CD14-positive monocyte (primary cell): Measurements from ENCODE around the gene MYRFL. TPM values are rescaled to one million over a fixed set of nuclear protein-coding genes. Genes with fewer than 3 reads are reported as not detected.

ENCODE experiments used
- DNase-seq, 3 donors: peaks; one replicate each; pipeline ENCODE4 v3.0.0-alpha.2; 2011 to 2022
- H2AFZ ChIP-seq: 2 replicates; pipeline ENCODE4 v1.6.0; 2012; ENCODE audit warnings: mild to moderate bottlenecking, low read depth, low read length, inconsistent platforms; ENCODE audit not compliant: insufficient read depth, poor library complexity, severe bottlenecking
- H3K27ac ChIP-seq, 2 donors: 1 replicate in 1 of 2; 2 replicates in 1 of 2; pipeline ENCODE4 v1.5.1; 2012 to 2013; ENCODE audit warnings: low read length in 2 of 2, control low read depth in 1 of 2, inconsistent platforms in 1 of 2, low read depth in 1 of 2, mild to moderate bottlenecking in 1 of 2
- H3K27me3 ChIP-seq, 2 donors: one replicate each; pipeline versions ENCODE4 v1.6.0 to v1.6.1; 2011 to 2013; ENCODE audit warnings: low read length in 2 of 2; ENCODE audit not compliant: control insufficient read depth in 2 of 2, insufficient read depth in 2 of 2
- H3K36me3 ChIP-seq, 2 donors: replicated peaks in 1 of 2; 1 replicate in 1 of 2; 2 replicates in 1 of 2; pipeline versions ENCODE4 v1.5.1 to v1.6.1; 2012 to 2013; ENCODE audit warnings: low read length in 2 of 2, control low read depth in 1 of 2, inconsistent platforms in 1 of 2, mild to moderate bottlenecking in 1 of 2; ENCODE audit not compliant: insufficient read depth in 2 of 2, control insufficient read depth in 1 of 2
- H3K4me1 ChIP-seq, 2 donors: 1 replicate in 1 of 2; 2 replicates in 1 of 2; pipeline versions ENCODE4 v1.5.1 to v1.6.1; 2012 to 2013; ENCODE audit warnings: low read length in 2 of 2, control low read depth in 1 of 2, inconsistent platforms in 1 of 2, mild to moderate bottlenecking in 1 of 2, moderate library complexity in 1 of 2; ENCODE audit not compliant: insufficient read depth in 2 of 2, control insufficient read depth in 1 of 2
- H3K4me2 ChIP-seq: replicated peaks from 2 replicates; pipeline ENCODE3; 2012; ENCODE audit warnings: low read length, moderate library complexity, mild to moderate bottlenecking; ENCODE audit not compliant: poor library complexity, severe bottlenecking; ENCODE audit errors: extremely low read depth
- H3K4me3 ChIP-seq, 3 experiments: fragments of 200-600 bp in 1 of 3; sonication (generic) in 1 of 3; replicated peaks in 1 of 3; 1 replicate in 2 of 3; 2 replicates in 1 of 3; pipeline ENCODE4 v1.5.1; 2011 to 2013; ENCODE audit warnings: low read length in 3 of 3, mild to moderate bottlenecking in 3 of 3, control low read depth in 2 of 3, low read depth in 2 of 3, inconsistent platforms in 1 of 3, moderate library complexity in 1 of 3
- H3K79me2 ChIP-seq: 2 replicates; pipeline ENCODE4 v1.6.0; 2012; ENCODE audit warnings: mild to moderate bottlenecking, control low read depth, inconsistent platforms, low read length, moderate library complexity; ENCODE audit not compliant: insufficient read depth
- H3K9ac ChIP-seq: 2 replicates; pipeline ENCODE4 v1.6.0; 2017; ENCODE audit warnings: low read length, mild to moderate bottlenecking; ENCODE audit not compliant: insufficient read depth, poor library complexity, severe bottlenecking
- H3K9me3 ChIP-seq, 2 donors: replicated peaks in 1 of 2; 1 replicate in 1 of 2; 2 replicates in 1 of 2; pipeline versions ENCODE4 v1.5.1 to v1.6.1; 2012 to 2013; ENCODE audit warnings: low read length in 2 of 2, control low read depth in 1 of 2; ENCODE audit not compliant: control insufficient read depth in 1 of 2, insufficient read depth in 1 of 2
- H4K20me1 ChIP-seq: 2 replicates; pipeline ENCODE4 v1.6.0; 2012; ENCODE audit warnings: mild to moderate bottlenecking, low read length, control low read depth, moderate library complexity; ENCODE audit not compliant: insufficient read depth
- H3K27ac Mint-ChIP-seq, 7 donors: one replicate each; pipeline ENCODE4 v1.8.0; 2020; ENCODE audit warnings: mild to moderate bottlenecking in 7 of 7, mixed read lengths in 7 of 7, moderate library complexity in 6 of 7, inconsistent platforms in 2 of 7
- H3K27me3 Mint-ChIP-seq, 3 donors: one replicate each; pipeline ENCODE4 v1.8.0; 2021 to 2022; ENCODE audit warnings: low read depth in 3 of 3, mild to moderate bottlenecking in 3 of 3, mixed read lengths in 3 of 3, moderate library complexity in 3 of 3, inconsistent platforms in 1 of 3
- H3K36me3 Mint-ChIP-seq, 2 donors: one replicate each; pipeline ENCODE4 v1.8.0; 2020; ENCODE audit warnings: mixed read lengths in 2 of 2, inconsistent platforms in 1 of 2, mild to moderate bottlenecking in 1 of 2
- H3K4me1 Mint-ChIP-seq: one replicate; pipeline ENCODE4 v1.8.0; 2020; ENCODE audit warnings: mild to moderate bottlenecking, mixed read lengths
- H3K4me3 Mint-ChIP-seq, 2 donors: one replicate each; pipeline ENCODE4 v1.8.0; 2020; ENCODE audit warnings: mild to moderate bottlenecking in 2 of 2, mixed read lengths in 2 of 2, moderate library complexity in 1 of 2
- H3K9me3 Mint-ChIP-seq, 7 donors: one replicate each; pipeline ENCODE4 v1.8.0; 2020 to 2022; ENCODE audit warnings: mixed read lengths in 7 of 7, mild to moderate bottlenecking in 6 of 7, moderate library complexity in 6 of 7, inconsistent platforms in 2 of 7
- CTCF ChIP-seq: fragments of 200-600 bp; IDR thresholded peaks from one replicate; pipeline ENCODE4 v1.8.0; 2022; ENCODE audit warnings: antibody characterized with exemption, mild to moderate bottlenecking
- WGBS: methylation state at CpG from one replicate; pipeline ENCODE4 v1.1.5; 2013; ENCODE audit warnings: missing lambda C conversion rate; ENCODE audit not compliant: insufficient coverage; 5-methylcytosine and 5-hydroxymethylcytosine counted together
- intact Hi-C, 2 donors: fragments of 100-400 bp; cut with micrococcal nuclease; formaldehyde crosslinking; loops; one replicate each; pipeline versions ENCODE4 v1.15.0 to v1.15.1; 2023
- polyA plus RNA-seq, 3 donors: library from polyadenylated mRNA; depleted of rRNA in 1 of 3; unstranded in 2 of 3; stranded (reverse) in 1 of 3; fragments of 300-500 nt in 2 of 3; fragments of >200 nt in 1 of 3; fragmentation: Illumina TruSeq in 2 of 3; gene quantifications; 1 replicate in 2 of 3; 2 replicates in 1 of 3; pipeline ENCODE4 v1.2.3, GENCODE V29; 2012 to 2021

MYRFL gene
- polyA plus RNA-seq, 3 donors, result not detected

- H3K27ac Mint-ChIP-seq, result no peak overlapping the region
- no CpG with 5 or more reads among the region's 1 CpG for WGBS
Observed at GRCh38 chr12:69874606-69875005, 49.6 kb downstream of the MYRFL start.

DNA sequence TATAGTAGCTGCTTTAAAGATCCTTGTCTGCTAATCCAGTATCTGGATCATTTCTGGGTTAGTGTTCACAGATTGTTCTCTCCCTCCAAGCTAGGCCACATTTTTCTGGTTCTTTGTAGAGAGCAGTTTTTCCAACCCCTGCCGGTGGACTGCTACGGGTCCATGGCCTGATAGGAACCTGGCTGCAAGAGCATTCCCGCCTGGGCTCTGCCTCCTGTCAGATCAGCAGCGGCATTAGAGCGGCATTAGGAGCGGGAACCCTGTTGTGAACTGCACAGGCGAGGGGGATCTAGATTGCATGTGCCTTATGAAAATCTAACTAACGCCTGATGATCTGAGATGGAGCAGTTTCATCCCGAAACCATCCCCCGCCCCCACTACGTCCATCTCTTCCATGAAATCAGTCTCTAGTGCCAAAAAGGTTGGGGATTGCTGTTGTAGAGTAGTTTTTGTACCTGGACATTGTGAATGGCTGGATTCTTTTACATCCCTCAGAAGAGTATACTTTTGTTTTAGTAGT is 50.4 kb downstream of the MYRFL start:
- Histone ChIP-seq H3K79me2 (no peaks in the 10 kb centered on the region), H3K9me3 (no peaks in the 10 kb centered on the region), H2AFZ (no peak overlapping the region), H3K4me3 (no peak overlapping the region), H3K4me2 (no peak overlapping the region), H4K20me1 (no peaks in the 10 kb centered on the region), H3K27ac (no peak overlapping the region), H3K36me3 (no peaks in the 10 kb centered on the region), H3K27me3 (no peaks in the 10 kb centered on the region), H3K4me1 (peaks cover 14 to 24% of the 10 kb centered on the region in 2 donors), H3K9ac (no peak overlapping the region)
- intact Hi-C loops, result loop anchor here (5.0 kb wide), 2 partner anchors 702 to 857 kb away; no protein-coding TSS in a partner anchor
- Mint-ChIP-seq H3K27me3 (peaks cover 2 to 10% (median 10%) of the 10 kb centered on the region in 3 donors), H3K36me3 (no peaks in the 10 kb centered on the region), H3K4me1 (peaks cover 19% of the 10 kb centered on the region), H3K9me3 (no peaks in the 10 kb centered on the region), H3K4me3 (no peak overlapping the region), H3K27ac (no peak overlapping the region)
- no peak for TF ChIP-seq CTCF
- WGBS, result 99% methylated on average over 6 of the region's 11 CpGs
- no peak for DNase-seq

More at GRCh38 chr12:69874606-69875005, 49.6 kb downstream of the MYRFL start:
- H3K4me1 Mint-ChIP-seq, result peaks cover 19% of the 10 kb centered on the region
- no peak for DNase-seq
- Histone ChIP-seq H3K4me3 (no peak overlapping the region), H3K4me2 (no peak overlapping the region), H3K9ac (no peak overlapping the region), H3K36me3 (no peaks in the 10 kb centered on the region), H3K4me1 (peaks cover 14 to 24% of the 10 kb centered on the region in 2 donors), H2AFZ (no peak overlapping the region), H3K79me2 (no peaks in the 10 kb centered on the region), H3K27me3 (no peaks in the 10 kb centered on the region), H4K20me1 (no peaks in the 10 kb centered on the region), H3K9me3 (no peaks in the 10 kb centered on the region), H3K27ac (no peak overlapping the region)
- intact Hi-C loops, result loop anchor here (5.0 kb wide), 2 partner anchors 703 to 858 kb away; no protein-coding TSS in a partner anchor
- no peaks in the 10 kb centered on the region for H3K9me3 Mint-ChIP-seq
- no peak overlapping the region for H3K4me3 Mint-ChIP-seq
- no peak for TF ChIP-seq CTCF
- H3K27me3 Mint-ChIP-seq, result peaks cover 5 to 13% (median 10%) of the 10 kb centered on the region in 3 donors
- H3K36me3 Mint-ChIP-seq, result no peaks in the 10 kb centered on the region
